GM21737 (cell line): Measurements from ENCODE around the gene REG1B.
"Not testable (repeated sequence)": the region's sequence is repeated elsewhere in the genome, so short reads cannot be mapped to it uniquely, and the experiment has no call there.

Experiments
- ATAC-seq: cut with Tn5 transposase; IDR thresholded peaks from one replicate; pipeline ENCODE4 v1.9.1; 2021; ENCODE audit warnings: mild to moderate bottlenecking, moderate library complexity; ENCODE audit not compliant: unreplicated experiment

REG1B gene

GRCh38 chr2:79085382-79085781 is 2.4 kb downstream of the REG1B start:
- ATAC-seq: no peak

GRCh38 chr2:79084495-79085135 is 3.2 kb downstream of the REG1B start:
- ATAC-seq: no peak

GRCh38 chr2:79083597-79084251 is 4.1 kb downstream of the REG1B start:
- ATAC-seq: no peak

- no peak for ATAC-seq
Measured at GRCh38 chr2:79082987-79083386, 4.8 kb downstream of the REG1B start.

DNA sequence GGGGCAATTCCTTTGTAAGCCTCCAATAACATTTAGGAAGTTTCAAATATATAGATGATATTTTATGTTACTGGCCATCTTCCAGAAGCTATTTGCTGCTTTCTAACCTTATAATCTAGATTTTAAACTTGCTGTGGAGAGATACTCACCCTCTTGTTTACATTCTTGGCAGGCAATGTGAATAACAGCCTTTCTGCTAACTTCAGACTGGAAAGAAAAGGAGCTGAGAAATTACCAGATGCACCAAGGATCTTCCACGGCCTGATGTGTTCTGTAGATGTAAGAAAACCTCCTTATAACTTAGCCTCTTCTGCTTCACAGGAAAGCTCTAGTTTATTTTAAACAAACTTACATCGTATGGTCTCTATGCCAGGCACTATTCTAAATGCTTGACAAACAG is 16.7 kb downstream of the REG1B start:
- no peak for ATAC-seq

- ATAC-seq: no peak
Measured at GRCh38 chr2:79065201-79065600, 22.6 kb downstream of the REG1B start.

GRCh38 chr2:79054769-79055168 is 33.0 kb downstream of the REG1B start:
- ATAC-seq: not testable (repeated sequence)

- not testable (repeated sequence) for ATAC-seq
Measured at GRCh38 chr2:79053486-79053885, 34.3 kb downstream of the REG1B start.

DNA sequence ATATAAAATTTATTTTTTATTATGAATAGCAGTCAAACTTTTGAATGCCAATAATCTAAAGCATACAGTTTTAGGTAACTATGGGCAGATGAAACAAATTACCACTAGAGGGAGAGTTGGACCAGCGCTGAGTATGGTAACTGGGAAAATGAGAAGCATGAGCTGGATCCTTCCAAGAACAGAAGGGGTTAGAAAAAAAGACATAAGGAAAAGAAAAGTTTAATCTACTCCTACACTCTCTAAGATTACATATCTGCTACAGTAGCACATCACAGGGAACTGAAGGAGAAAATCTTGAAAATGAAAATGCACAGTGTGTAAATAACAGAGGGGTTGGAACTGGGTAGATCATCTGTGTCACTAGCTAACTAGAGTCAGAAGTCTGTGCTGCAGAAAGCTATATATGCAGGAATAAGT is 46.8 kb downstream of the REG1B start:
- no peak for ATAC-seq

- no peak for ATAC-seq
Measured at GRCh38 chr2:79039944-79040343, 47.8 kb downstream of the REG1B start.
